ENCODE measurements around the gene GFRA1.

DNA sequence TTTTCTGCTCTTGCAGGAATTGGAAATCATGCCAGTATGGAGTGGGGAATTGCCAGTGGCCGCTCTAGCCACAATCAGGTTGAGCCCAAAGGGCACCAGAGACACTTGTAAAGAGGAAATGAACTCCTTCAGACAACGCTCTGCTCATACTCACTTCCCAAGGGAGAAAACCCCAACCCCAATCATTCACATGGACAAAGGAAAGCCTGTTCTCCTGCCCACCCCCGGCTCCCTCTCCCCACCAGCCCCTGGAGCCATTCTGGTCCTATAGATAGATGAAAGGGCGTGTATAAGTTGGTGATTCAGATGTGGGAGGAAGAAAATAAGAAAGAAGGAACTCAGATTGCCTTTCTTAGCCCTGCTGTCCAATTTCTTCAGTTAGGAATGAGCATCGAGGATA lies 57.4 kb downstream of the GFRA1 start:
- TF ChIP-seq, protein P1, sequence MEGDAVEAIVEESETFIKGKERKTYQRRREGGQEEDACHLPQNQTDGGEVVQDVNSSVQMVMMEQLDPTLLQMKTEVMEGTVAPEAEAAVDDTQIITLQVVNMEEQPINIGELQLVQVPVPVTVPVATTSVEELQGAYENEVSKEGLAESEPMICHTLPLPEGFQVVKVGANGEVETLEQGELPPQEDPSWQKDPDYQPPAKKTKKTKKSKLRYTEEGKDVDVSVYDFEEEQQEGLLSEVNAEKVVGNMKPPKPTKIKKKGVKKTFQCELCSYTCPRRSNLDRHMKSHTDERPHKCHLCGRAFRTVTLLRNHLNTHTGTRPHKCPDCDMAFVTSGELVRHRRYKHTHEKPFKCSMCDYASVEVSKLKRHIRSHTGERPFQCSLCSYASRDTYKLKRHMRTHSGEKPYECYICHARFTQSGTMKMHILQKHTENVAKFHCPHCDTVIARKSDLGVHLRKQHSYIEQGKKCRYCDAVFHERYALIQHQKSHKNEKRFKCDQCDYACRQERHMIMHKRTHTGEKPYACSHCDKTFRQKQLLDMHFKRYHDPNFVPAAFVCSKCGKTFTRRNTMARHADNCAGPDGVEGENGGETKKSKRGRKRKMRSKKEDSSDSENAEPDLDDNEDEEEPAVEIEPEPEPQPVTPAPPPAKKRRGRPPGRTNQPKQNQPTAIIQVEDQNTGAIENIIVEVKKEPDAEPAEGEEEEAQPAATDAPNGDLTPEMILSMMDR (IDR thresholded peaks at IDR 0.05), result no peak
- TF ChIP-seq POLR2A (IDR thresholded peaks at IDR 0.05), result no peak

Data from lower leg skin (tissue), 3 donors.